ENCODE data around the gene PDE1C.

PDE1C gene

GRCh38 chr7:31783221-31783620, 287.0 kb downstream of the PDE1C start:
- TF ChIP-seq POLR2AphosphoS5 (IDR thresholded peaks at IDR 0.05; ENCODE audit: low read depth, low read length) (no peak), TAF1 (IDR thresholded peaks at IDR 0.05; ENCODE audit: borderline replicate concordance, insufficient read depth, low read length) (no peak), FOXP2 (optimal IDR thresholded peaks at IDR 0.05; ENCODE audit: borderline replicate concordance, extremely low read depth, extremely low read length, insufficient read depth) (no peak), SIN3A (IDR thresholded peaks at IDR 0.05; ENCODE audit: borderline replicate concordance, insufficient read depth, low read length) (no peak)
- TF ChIP-seq, protein P1, sequence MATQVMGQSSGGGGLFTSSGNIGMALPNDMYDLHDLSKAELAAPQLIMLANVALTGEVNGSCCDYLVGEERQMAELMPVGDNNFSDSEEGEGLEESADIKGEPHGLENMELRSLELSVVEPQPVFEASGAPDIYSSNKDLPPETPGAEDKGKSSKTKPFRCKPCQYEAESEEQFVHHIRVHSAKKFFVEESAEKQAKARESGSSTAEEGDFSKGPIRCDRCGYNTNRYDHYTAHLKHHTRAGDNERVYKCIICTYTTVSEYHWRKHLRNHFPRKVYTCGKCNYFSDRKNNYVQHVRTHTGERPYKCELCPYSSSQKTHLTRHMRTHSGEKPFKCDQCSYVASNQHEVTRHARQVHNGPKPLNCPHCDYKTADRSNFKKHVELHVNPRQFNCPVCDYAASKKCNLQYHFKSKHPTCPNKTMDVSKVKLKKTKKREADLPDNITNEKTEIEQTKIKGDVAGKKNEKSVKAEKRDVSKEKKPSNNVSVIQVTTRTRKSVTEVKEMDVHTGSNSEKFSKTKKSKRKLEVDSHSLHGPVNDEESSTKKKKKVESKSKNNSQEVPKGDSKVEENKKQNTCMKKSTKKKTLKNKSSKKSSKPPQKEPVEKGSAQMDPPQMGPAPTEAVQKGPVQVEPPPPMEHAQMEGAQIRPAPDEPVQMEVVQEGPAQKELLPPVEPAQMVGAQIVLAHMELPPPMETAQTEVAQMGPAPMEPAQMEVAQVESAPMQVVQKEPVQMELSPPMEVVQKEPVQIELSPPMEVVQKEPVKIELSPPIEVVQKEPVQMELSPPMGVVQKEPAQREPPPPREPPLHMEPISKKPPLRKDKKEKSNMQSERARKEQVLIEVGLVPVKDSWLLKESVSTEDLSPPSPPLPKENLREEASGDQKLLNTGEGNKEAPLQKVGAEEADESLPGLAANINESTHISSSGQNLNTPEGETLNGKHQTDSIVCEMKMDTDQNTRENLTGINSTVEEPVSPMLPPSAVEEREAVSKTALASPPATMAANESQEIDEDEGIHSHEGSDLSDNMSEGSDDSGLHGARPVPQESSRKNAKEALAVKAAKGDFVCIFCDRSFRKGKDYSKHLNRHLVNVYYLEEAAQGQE (IDR thresholded peaks at IDR 0.05; ENCODE audit: insufficient read depth in 1 of 2, low read depth in 2 of 2, low read length in 2 of 2): no peak

- no peak for TF ChIP-seq POLR2AphosphoS5 (IDR thresholded peaks at IDR 0.05; ENCODE audit: low read depth, low read length)
- no peak for TF ChIP-seq SIN3A (IDR thresholded peaks at IDR 0.05; ENCODE audit: borderline replicate concordance, insufficient read depth, low read length)
- TF ChIP-seq TAF1 (IDR thresholded peaks at IDR 0.05; ENCODE audit: borderline replicate concordance, insufficient read depth, low read length): no peak
- TF ChIP-seq, protein P1 (IDR thresholded peaks at IDR 0.05; ENCODE audit: insufficient read depth in 1 of 2, low read depth in 2 of 2, low read length in 2 of 2): no peak
- no peak for TF ChIP-seq FOXP2 (optimal IDR thresholded peaks at IDR 0.05; ENCODE audit: borderline replicate concordance, extremely low read depth, extremely low read length, insufficient read depth)
Measured at GRCh38 chr7:31782411-31782991, 287.7 kb downstream of the PDE1C start.

- TF ChIP-seq FOXP2 (optimal IDR thresholded peaks at IDR 0.05; ENCODE audit: borderline replicate concordance, extremely low read depth, extremely low read length, insufficient read depth) (no peak), TAF1 (IDR thresholded peaks at IDR 0.05; ENCODE audit: borderline replicate concordance, insufficient read depth, low read length) (no peak), POLR2AphosphoS5 (IDR thresholded peaks at IDR 0.05; ENCODE audit: low read depth, low read length) (no peak), SIN3A (IDR thresholded peaks at IDR 0.05; ENCODE audit: borderline replicate concordance, insufficient read depth, low read length) (no peak)
- TF ChIP-seq, protein P1 (IDR thresholded peaks at IDR 0.05; ENCODE audit: insufficient read depth in 1 of 2, low read depth in 2 of 2, low read length in 2 of 2): no peak
Measured at GRCh38 chr7:31778296-31778695, 291.9 kb downstream of the PDE1C start.

- TF ChIP-seq FOXP2 (optimal IDR thresholded peaks at IDR 0.05; ENCODE audit: borderline replicate concordance, extremely low read depth, extremely low read length, insufficient read depth) (no peak), POLR2AphosphoS5 (IDR thresholded peaks at IDR 0.05; ENCODE audit: low read depth, low read length) (no peak), SIN3A (IDR thresholded peaks at IDR 0.05; ENCODE audit: borderline replicate concordance, insufficient read depth, low read length) (no peak), TAF1 (IDR thresholded peaks at IDR 0.05; ENCODE audit: borderline replicate concordance, insufficient read depth, low read length) (no peak)
- TF ChIP-seq, protein P1 (IDR thresholded peaks at IDR 0.05; ENCODE audit: insufficient read depth in 1 of 2, low read depth in 2 of 2, low read length in 2 of 2): no peak
Measured at GRCh38 chr7:31776616-31777015, 293.6 kb downstream of the PDE1C start.
